Stimulated activated CD4-positive, alpha-beta T cell treated with anti-CD3 and anti-CD28 coated beads, Interleukin-4, amount 100 ng/mL, for 1 hour (primary cell): ENCODE results near the gene LANCL2.
"Not testable (repeated sequence)": the region's sequence is repeated elsewhere in the genome, so short reads cannot be mapped to it uniquely, and the experiment has no call there.

ENCODE experiments used
- DNase-seq: peaks from one replicate; pipeline ENCODE4 v3.0.0-alpha.2; 2020

LANCL2 gene

GRCh38 chr7:55438757-55439525 is 73.8 kb downstream of the LANCL2 start:
- no peak for DNase-seq

GRCh38 chr7:55439627-55440026 is 74.5 kb downstream of the LANCL2 start:
- no peak for DNase-seq

- DNase-seq, result no peak
Measured at GRCh38 chr7:55440040-55440690, 75.0 kb downstream of the LANCL2 start.

GRCh38 chr7:55441002-55441401 is 75.9 kb downstream of the LANCL2 start:
- DNase-seq, result no peak

GRCh38 chr7:55441774-55442522 is 76.8 kb downstream of the LANCL2 start:
- DNase-seq, result no peak

GRCh38 chr7:55444786-55445185 is 79.6 kb downstream of the LANCL2 start:
- no peak for DNase-seq

- DNase-seq, result no peak
Measured at GRCh38 chr7:55448526-55448925, 83.4 kb downstream of the LANCL2 start.

GRCh38 chr7:55449205-55449991 is 84.3 kb downstream of the LANCL2 start:
- DNase-seq, result no peak

- DNase-seq, result no peak
Measured at GRCh38 chr7:55449992-55450535, 84.9 kb downstream of the LANCL2 start.

- no peak for DNase-seq
Measured at GRCh38 chr7:55452971-55453370, 87.8 kb downstream of the LANCL2 start.

- DNase-seq, result no peak
Measured at GRCh38 chr7:55457801-55458200, 92.7 kb downstream of the LANCL2 start.

GRCh38 chr7:55458351-55458750 is 93.2 kb downstream of the LANCL2 start:
- no peak for DNase-seq

- DNase-seq, result no peak
Measured at GRCh38 chr7:55463686-55464262, 98.6 kb downstream of the LANCL2 start.

GRCh38 chr7:55464422-55464821 is 99.3 kb downstream of the LANCL2 start:
- DNase-seq, result no peak

GRCh38 chr7:55465691-55466090 is 100.6 kb downstream of the LANCL2 start:
- no peak for DNase-seq

GRCh38 chr7:55467047-55467593 is 102.0 kb downstream of the LANCL2 start:
- DNase-seq, result no peak

- no peak for DNase-seq
Measured at GRCh38 chr7:55468495-55468894, 103.4 kb downstream of the LANCL2 start.

GRCh38 chr7:55469271-55469681 is 104.1 kb downstream of the LANCL2 start:
- no peak for DNase-seq

GRCh38 chr7:55469721-55470120 is 104.6 kb downstream of the LANCL2 start:
- no peak for DNase-seq

- no peak for DNase-seq
Measured at GRCh38 chr7:55470261-55470660, 105.1 kb downstream of the LANCL2 start.

- DNase-seq, result not testable (repeated sequence)
Measured at GRCh38 chr7:55471594-55471993, 106.5 kb downstream of the LANCL2 start.

GRCh38 chr7:55472406-55472805 is 107.3 kb downstream of the LANCL2 start:
- DNase-seq, result not testable (repeated sequence)
